NCI-H2107 treated with DMSO at 0.1 percent for 48 hours (cell line): Measurements from ENCODE around the gene NMRK1.

Experiments
- DNase-seq: peaks from one replicate; lab custom pipeline; 2025; ENCODE audit not compliant: unreplicated experiment; lab: John Stamatoyannopoulos, UW

NMRK1 gene

GRCh38 chr9:75063556-75064305 lies 24.2 kb downstream of the NMRK1 start:
- DNase-seq, result no peak

GRCh38 chr9:75061169-75061568 lies 26.8 kb downstream of the NMRK1 start:
- DNase-seq, result no peak

- no peak for DNase-seq
These were observed 33.5 kb downstream of the NMRK1 start for GRCh38 chr9:75054368-75055001.

- no peak for DNase-seq
These were observed 34.1 kb downstream of the NMRK1 start for GRCh38 chr9:75053869-75054268.

GRCh38 chr9:75051285-75051684 lies 36.7 kb downstream of the NMRK1 start:
- no peak for DNase-seq

- no peak for DNase-seq
These were observed 40.4 kb downstream of the NMRK1 start for GRCh38 chr9:75047506-75047905.

- DNase-seq, result no peak
These were observed 41.1 kb downstream of the NMRK1 start for GRCh38 chr9:75046725-75047345.

GRCh38 chr9:75041041-75041440 lies 46.9 kb downstream of the NMRK1 start:
- DNase-seq, result no peak

- DNase-seq, result no peak
These were observed 48.2 kb downstream of the NMRK1 start for GRCh38 chr9:75039801-75040200.

GRCh38 chr9:75039009-75039408 lies 48.9 kb downstream of the NMRK1 start:
- no peak for DNase-seq

GRCh38 chr9:75036793-75037192 lies 51.2 kb downstream of the NMRK1 start:
- no peak for DNase-seq

GRCh38 chr9:75033791-75034473 lies 54.0 kb downstream of the NMRK1 start:
- DNase-seq, result no peak

GRCh38 chr9:75027187-75028107 lies 60.5 kb downstream of the NMRK1 start:
- DNase-seq, result no peak

GRCh38 chr9:75023846-75024245 lies 64.1 kb downstream of the NMRK1 start:
- DNase-seq, result no peak

GRCh38 chr9:75019654-75020053 lies 68.3 kb downstream of the NMRK1 start:
- DNase-seq, result no peak

- no peak for DNase-seq
These were observed 68.9 kb downstream of the NMRK1 start for GRCh38 chr9:75019022-75019421.

GRCh38 chr9:75017378-75017777 lies 70.6 kb downstream of the NMRK1 start:
- no peak for DNase-seq

GRCh38 chr9:75013735-75014134 lies 74.2 kb downstream of the NMRK1 start:
- DNase-seq, result no peak
